RWPE2 (cell line): ENCODE data around the gene ARSG.

Experiments used
- ATAC-seq: fragments of 200-7000 bp; cut with Tn5 transposase; 3 replicates; pipeline ENCODE4 v1.9.1; 2021; ENCODE audit warnings: low read depth
- DNase-seq: peaks from one replicate; pipeline ENCODE4 v3.0.0-alpha.2; 2020; ENCODE audit warnings: low spot score
- H3K27ac ChIP-seq: fragments of 450-650 bp; 2 replicates; pipeline ENCODE4 v1.5.1; 2017; ENCODE audit warnings: mild to moderate bottlenecking; ENCODE audit not compliant: poor library complexity, severe bottlenecking
- H3K27me3 ChIP-seq: fragments of 250-450 bp; sonication (Bioruptor Pico); 2 replicates; pipeline ENCODE4 v1.5.1; 2021; ENCODE audit warnings: mild to moderate bottlenecking, moderate library complexity; ENCODE audit not compliant: insufficient read depth, poor library complexity, severe bottlenecking
- H3K36me3 ChIP-seq: fragments of 250-450 bp; sonication (Bioruptor Pico); 2 replicates; pipeline ENCODE4 v1.5.1; 2020; ENCODE audit warnings: low read depth, mild to moderate bottlenecking, moderate library complexity
- H3K4me1 ChIP-seq: fragments of 250-450 bp; sonication (Bioruptor Pico); 2 replicates; pipeline ENCODE4 v1.5.1; 2021; ENCODE audit warnings: mild to moderate bottlenecking, moderate library complexity; ENCODE audit not compliant: insufficient read depth, poor library complexity, severe bottlenecking
- H3K4me3 ChIP-seq: fragments of 250-450 bp; sonication (Bioruptor Pico); 2 replicates; pipeline ENCODE4 v1.5.1; 2021; ENCODE audit warnings: mild to moderate bottlenecking, moderate library complexity; ENCODE audit not compliant: severe bottlenecking
- H3K9me3 ChIP-seq: fragments of 250-450 bp; sonication (Bioruptor Pico); 2 replicates; pipeline ENCODE4 v1.5.1; 2021; ENCODE audit warnings: mild to moderate bottlenecking, moderate library complexity; ENCODE audit not compliant: severe bottlenecking
- TF ChIP-seq, protein P1 (sequence below): fragments of 450-650 bp; IDR thresholded peaks from one replicate; pipeline ENCODE4 v1.5.1; 2017; ENCODE audit warnings: mild to moderate bottlenecking, moderate library complexity; ENCODE audit not compliant: poor library complexity, severe bottlenecking

Gene ARSG

GRCh38 chr17:68324114-68324513, 32.8 kb downstream of the ARSG start:
- Histone ChIP-seq H3K27ac (no peak overlapping the region), H3K4me1 (no peaks in the 10 kb centered on the region), H3K4me3 (no peak overlapping the region), H3K36me3 (no peaks in the 10 kb centered on the region), H3K27me3 (peaks cover 2% of the 10 kb centered on the region), H3K9me3 (no peaks in the 10 kb centered on the region)
- ATAC-seq (no peak), DNase-seq (no peak)
- TF ChIP-seq, protein P1, sequence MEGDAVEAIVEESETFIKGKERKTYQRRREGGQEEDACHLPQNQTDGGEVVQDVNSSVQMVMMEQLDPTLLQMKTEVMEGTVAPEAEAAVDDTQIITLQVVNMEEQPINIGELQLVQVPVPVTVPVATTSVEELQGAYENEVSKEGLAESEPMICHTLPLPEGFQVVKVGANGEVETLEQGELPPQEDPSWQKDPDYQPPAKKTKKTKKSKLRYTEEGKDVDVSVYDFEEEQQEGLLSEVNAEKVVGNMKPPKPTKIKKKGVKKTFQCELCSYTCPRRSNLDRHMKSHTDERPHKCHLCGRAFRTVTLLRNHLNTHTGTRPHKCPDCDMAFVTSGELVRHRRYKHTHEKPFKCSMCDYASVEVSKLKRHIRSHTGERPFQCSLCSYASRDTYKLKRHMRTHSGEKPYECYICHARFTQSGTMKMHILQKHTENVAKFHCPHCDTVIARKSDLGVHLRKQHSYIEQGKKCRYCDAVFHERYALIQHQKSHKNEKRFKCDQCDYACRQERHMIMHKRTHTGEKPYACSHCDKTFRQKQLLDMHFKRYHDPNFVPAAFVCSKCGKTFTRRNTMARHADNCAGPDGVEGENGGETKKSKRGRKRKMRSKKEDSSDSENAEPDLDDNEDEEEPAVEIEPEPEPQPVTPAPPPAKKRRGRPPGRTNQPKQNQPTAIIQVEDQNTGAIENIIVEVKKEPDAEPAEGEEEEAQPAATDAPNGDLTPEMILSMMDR: no peak

DNA sequence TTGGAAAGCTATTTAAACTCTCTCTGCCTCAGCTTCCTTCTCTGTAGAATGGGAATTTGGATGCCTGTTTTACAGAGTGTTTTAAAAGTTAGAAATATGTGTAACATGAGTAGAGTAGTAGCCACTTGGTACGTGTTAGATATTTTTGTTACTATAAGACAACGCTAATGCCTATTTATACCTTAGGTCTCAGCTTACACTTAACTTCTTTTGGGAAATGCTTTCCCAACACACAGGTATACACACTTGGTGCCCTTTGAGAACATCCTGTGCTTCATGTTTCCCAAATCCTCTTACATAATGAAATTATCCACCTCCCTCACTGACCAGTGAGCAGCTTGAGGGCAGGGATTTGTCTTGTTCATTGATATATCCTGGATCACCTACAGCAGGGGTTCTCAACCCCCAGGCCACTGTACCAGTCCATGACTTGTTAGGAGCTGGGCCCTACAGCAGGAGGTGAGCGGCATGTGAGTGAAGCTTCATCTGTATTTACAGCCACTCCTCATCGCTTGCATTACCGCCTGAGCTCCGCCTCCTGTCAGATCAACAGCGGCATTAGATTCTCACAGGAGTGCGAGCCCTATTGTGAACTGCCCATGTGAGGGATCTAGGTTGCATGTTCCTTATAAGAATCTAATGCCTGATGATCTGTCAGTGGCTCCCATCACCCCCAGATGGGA, 33.5 kb downstream of the ARSG start:
- Histone ChIP-seq H3K9me3 (no peaks in the 10 kb centered on the region), H3K27me3 (peaks cover 2% of the 10 kb centered on the region), H3K4me3 (no peak overlapping the region), H3K4me1 (no peaks in the 10 kb centered on the region), H3K36me3 (no peaks in the 10 kb centered on the region), H3K27ac (no peak overlapping the region)
- DNase-seq (no peak), ATAC-seq (no peak)
- TF ChIP-seq, protein P1: no peak

DNA sequence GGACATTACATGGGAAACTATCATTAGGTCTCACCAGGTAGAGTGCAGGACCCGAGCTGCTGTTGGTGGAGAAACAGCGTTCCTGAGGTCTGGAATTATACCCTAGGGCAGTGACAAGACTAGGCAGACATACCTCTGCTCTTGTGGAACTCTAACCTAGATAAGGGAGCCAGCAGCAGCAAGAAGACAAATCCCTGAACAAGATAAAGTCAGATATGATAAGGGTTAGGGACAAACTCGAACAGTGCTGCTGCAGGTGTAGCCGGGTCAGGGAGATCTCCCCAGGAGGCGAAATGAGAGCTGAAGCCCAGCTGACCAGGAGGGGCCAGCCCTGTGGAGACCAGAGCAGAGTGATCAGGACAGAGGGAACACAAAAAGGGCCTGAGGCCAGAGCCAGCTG, 34.7 kb downstream of the ARSG start:
- ATAC-seq: no peak
- Histone ChIP-seq H3K9me3 (no peaks in the 10 kb centered on the region), H3K36me3 (no peaks in the 10 kb centered on the region), H3K4me3 (no peak overlapping the region), H3K27me3 (peaks cover 2% of the 10 kb centered on the region), H3K4me1 (no peaks in the 10 kb centered on the region), H3K27ac (no peak overlapping the region)
- TF ChIP-seq, protein P1: no peak
- no peak for DNase-seq

- TF ChIP-seq, protein P1: no peak
- DNase-seq: no peak
- H3K4me3 ChIP-seq: no peak overlapping the region
These were observed 35.4 kb downstream of the ARSG start for GRCh38 chr17:68326681-68327080.

DNA sequence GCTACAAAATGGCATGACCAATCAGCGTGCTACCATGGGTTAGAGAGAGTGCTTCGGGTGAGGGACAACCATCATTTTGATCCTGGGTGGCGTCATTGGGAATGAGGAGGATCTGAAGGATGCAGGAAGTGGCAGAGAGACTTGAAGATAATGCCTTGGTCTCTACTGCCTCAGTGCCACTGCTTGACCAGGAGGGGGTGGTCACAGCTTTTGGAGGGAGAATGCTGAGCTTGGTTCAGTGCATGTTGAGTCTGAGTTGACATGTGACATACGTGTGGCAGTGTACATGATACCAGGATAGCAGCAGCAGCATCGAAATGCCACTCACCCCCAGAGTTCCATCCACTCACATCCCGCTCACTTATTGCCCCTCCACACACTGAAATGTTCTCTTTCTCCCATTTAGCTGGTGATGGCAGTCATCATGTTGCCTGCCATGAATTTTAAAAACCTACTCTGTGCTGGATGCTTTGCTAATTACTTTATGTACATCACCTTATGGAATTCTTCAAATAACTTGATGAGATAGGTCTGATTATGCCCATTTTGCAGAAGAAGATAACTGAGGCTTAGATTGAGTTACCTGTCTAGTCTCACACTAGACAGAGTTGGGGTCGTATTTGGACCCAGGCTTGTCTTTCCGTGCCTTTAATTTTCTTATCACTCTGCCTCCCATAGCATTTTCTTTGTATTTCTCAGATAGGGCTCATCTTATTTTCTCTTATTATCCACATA, 36.7 kb downstream of the ARSG start:
- Histone ChIP-seq H3K9me3 (peaks cover 8% of the 10 kb centered on the region), H3K27ac (no peak overlapping the region)

More at GRCh38 chr17:68326681-68327080, 35.4 kb downstream of the ARSG start:
- Histone ChIP-seq H3K36me3 (no peaks in the 10 kb centered on the region), H3K27ac (no peak overlapping the region), H3K27me3 (peaks cover 2% of the 10 kb centered on the region), H3K4me1 (no peaks in the 10 kb centered on the region), H3K9me3 (peaks cover 5% of the 10 kb centered on the region)
- ATAC-seq: no peak

More for the DNA sequence above, 36.7 kb downstream of the ARSG start:
- TF ChIP-seq, protein P1: no peak
- no peaks in the 10 kb centered on the region for H3K4me1 ChIP-seq
- ATAC-seq (no peak), DNase-seq (no peak)
- H3K27me3 ChIP-seq: no peaks in the 10 kb centered on the region
- no peak overlapping the region for H3K4me3 ChIP-seq
- no peaks in the 10 kb centered on the region for H3K36me3 ChIP-seq
